ENCODE measurements around the gene TBRG4. TPM values are rescaled to one million over a fixed set of nuclear protein-coding genes. Genes with fewer than 3 reads are reported as not detected.

Gene TBRG4
- total RNA-seq, 2 donors from 2014 or later, result 46.4 to 76.3 TPM

GRCh38 chr7:45104844-45105587 lies 6.5 kb downstream of the TBRG4 start:
- no peak for DNase-seq (ENCODE audit: low spot score)
- H3K9me3 ChIP-seq, result no peaks in the 10 kb centered on the region
- no peak overlapping the region for H3K4me3 ChIP-seq
- no peak for TF ChIP-seq POLR2A (IDR thresholded peaks at IDR 0.05)
- TF ChIP-seq CTCF (IDR thresholded peaks at IDR 0.05), result no peak
- TF ChIP-seq POLR2AphosphoS5 (IDR thresholded peaks at IDR 0.05), result no peak
- WGBS, result 90% methylated on average over 12 of the region's 12 CpGs
- H3K36me3 ChIP-seq, result peaks cover 28 to 60% of the 10 kb centered on the region in 2 donors
- H3K4me1 ChIP-seq (replicated peaks), result peaks cover 5% of the 10 kb centered on the region
- no peaks in the 10 kb centered on the region for H3K27me3 ChIP-seq (replicated peaks; ENCODE audit: insufficient read depth)
- intact Hi-C loops (cut with DNase I), result no loop called here
- H3K27ac ChIP-seq, result no peak overlapping the region

GRCh38 chr7:45103958-45104843 lies 7.3 kb downstream of the TBRG4 start:
- no peaks in the 10 kb centered on the region for H3K9me3 ChIP-seq
- H3K4me1 ChIP-seq (replicated peaks), result peaks cover 5% of the 10 kb centered on the region
- no peak for TF ChIP-seq POLR2A (IDR thresholded peaks at IDR 0.05)
- no peak for TF ChIP-seq POLR2AphosphoS5 (IDR thresholded peaks at IDR 0.05)
- TF ChIP-seq CTCF (IDR thresholded peaks at IDR 0.05), result no peak
- H3K27me3 ChIP-seq (replicated peaks; ENCODE audit: insufficient read depth), result no peaks in the 10 kb centered on the region
- H3K36me3 ChIP-seq, result peaks cover 33 to 63% of the 10 kb centered on the region in 2 donors
- intact Hi-C loops (cut with DNase I), result no loop called here
- WGBS, result 92% methylated on average over 15 of the region's 17 CpGs
- no peak overlapping the region for H3K4me3 ChIP-seq
- DNase-seq (ENCODE audit: low spot score), result no peak
- H3K27ac ChIP-seq, result no peak overlapping the region

- intact Hi-C loops (cut with DNase I), result no loop called here
- Histone ChIP-seq H3K9me3 (no peaks in the 10 kb centered on the region), H3K27me3 (replicated peaks; ENCODE audit: insufficient read depth) (no peaks in the 10 kb centered on the region), H3K27ac (no peak overlapping the region), H3K4me1 (replicated peaks) (peaks cover 2% of the 10 kb centered on the region), H3K36me3 (peaks cover 34 to 63% of the 10 kb centered on the region in 2 donors), H3K4me3 (no peak overlapping the region)
- 92% methylated on average over 14 of the region's 14 CpGs for WGBS
- TF ChIP-seq POLR2AphosphoS5 (IDR thresholded peaks at IDR 0.05) (no peak), POLR2A (IDR thresholded peaks at IDR 0.05) (no peak), CTCF (IDR thresholded peaks at IDR 0.05) (no peak)
- DNase-seq (ENCODE audit: low spot score), result no peak
Measured at GRCh38 chr7:45102785-45103712, 8.4 kb downstream of the TBRG4 start.

GRCh38 chr7:45101748-45102147 lies 9.7 kb downstream of the TBRG4 start:
- no peak for TF ChIP-seq CTCF (IDR thresholded peaks at IDR 0.05)
- no peak for TF ChIP-seq POLR2A (IDR thresholded peaks at IDR 0.05)
- no peak overlapping the region for H3K4me3 ChIP-seq
- H3K36me3 ChIP-seq, result peaks cover 34 to 63% of the 10 kb centered on the region in 2 donors
- no peaks in the 10 kb centered on the region for H3K9me3 ChIP-seq
- H3K27ac ChIP-seq, result no peak overlapping the region
- WGBS, result 90% methylated on average over 12 of the region's 12 CpGs
- no peaks in the 10 kb centered on the region for H3K4me1 ChIP-seq (replicated peaks)
- intact Hi-C loops (cut with DNase I), result no loop called here
- no peaks in the 10 kb centered on the region for H3K27me3 ChIP-seq (replicated peaks; ENCODE audit: insufficient read depth)
- DNase-seq (ENCODE audit: low spot score), result no peak
